Measurements from ENCODE around the gene PTPRJ.
A peak's percentile ranks its signal among the peaks of the same experiment; 100 is the strongest.

PTPRJ gene

GRCh38 chr11:48093795-48094642, 113.7 kb downstream of the PTPRJ start:
- DNase-seq (ENCODE audit: low read depth in 2 of 2), result peak; percentile 15 to 16

GRCh38 chr11:48094643-48095339, 114.4 kb downstream of the PTPRJ start:
- DNase-seq (ENCODE audit: low read depth in 2 of 2), result no peak

- DNase-seq (ENCODE audit: low read depth in 2 of 2), result no peak
Measured at GRCh38 chr11:48095779-48096470, 115.6 kb downstream of the PTPRJ start.

- no peak for DNase-seq (ENCODE audit: low read depth in 2 of 2)
Measured at GRCh38 chr11:48096588-48097525, 116.5 kb downstream of the PTPRJ start.

GRCh38 chr11:48098024-48098423, 117.7 kb downstream of the PTPRJ start:
- DNase-seq (ENCODE audit: low read depth in 2 of 2), result no peak

- no peak for DNase-seq (ENCODE audit: low read depth in 2 of 2)
Measured at GRCh38 chr11:48099916-48100446, 119.6 kb downstream of the PTPRJ start.

GRCh38 chr11:48101044-48101733, 120.8 kb downstream of the PTPRJ start:
- no peak for DNase-seq (ENCODE audit: low read depth in 2 of 2)

- no peak for DNase-seq (ENCODE audit: low read depth in 2 of 2)
Measured at GRCh38 chr11:48101958-48102357, 121.6 kb downstream of the PTPRJ start.

- DNase-seq (ENCODE audit: low read depth in 2 of 2), result no peak
Measured at GRCh38 chr11:48103621-48104567, 123.5 kb downstream of the PTPRJ start.

GRCh38 chr11:48104568-48104924, 124.2 kb downstream of the PTPRJ start:
- no peak for DNase-seq (ENCODE audit: low read depth in 2 of 2)

- DNase-seq (ENCODE audit: low read depth in 2 of 2), result no peak
Measured at GRCh38 chr11:48105096-48105990, 125.0 kb downstream of the PTPRJ start.

GRCh38 chr11:48106166-48106565, 125.8 kb downstream of the PTPRJ start:
- DNase-seq (ENCODE audit: low read depth in 2 of 2), result no peak

- DNase-seq (ENCODE audit: low read depth in 2 of 2), result no peak
Measured at GRCh38 chr11:48107188-48107704, 126.9 kb downstream of the PTPRJ start.

GRCh38 chr11:48108231-48109045, 128.1 kb downstream of the PTPRJ start:
- DNase-seq (ENCODE audit: low read depth in 2 of 2), result no peak

- peak in 1 of 2 experiments; percentile 22 for DNase-seq (ENCODE audit: low read depth in 2 of 2)
Measured at GRCh38 chr11:48109046-48109666, 128.8 kb downstream of the PTPRJ start.

- DNase-seq (ENCODE audit: low read depth in 2 of 2), result no peak
Measured at GRCh38 chr11:48110509-48110766, 130.1 kb downstream of the PTPRJ start.

- no peak for DNase-seq (ENCODE audit: low read depth in 2 of 2)
Measured at GRCh38 chr11:48111891-48112290, 131.5 kb downstream of the PTPRJ start.
